ENCODE measurements around the gene ATP6V1C2. TPM values are rescaled to one million over a fixed set of nuclear protein-coding genes. Genes with fewer than 3 reads are reported as not detected.

ATP6V1C2 gene
- total RNA-seq, 4 donors from 2014 or later = 0.47 to 37.1 (median 0.54) TPM; not detected in 1

GRCh38 chr2:10759151-10759714 lies 37.8 kb downstream of the ATP6V1C2 start:
- no peaks in the 10 kb centered on the region for H3K9me3 ChIP-seq
- H3K4me1 ChIP-seq = no peaks in the 10 kb centered on the region
- peak in 1 of 3 donors; percentile 51 for DNase-seq
- peak overlapping the region in 1 of 4 donors; percentile 22 for H3K27ac ChIP-seq
- H3K27me3 ChIP-seq = no peaks in the 10 kb centered on the region
- H3K36me3 ChIP-seq = no peaks in the 10 kb centered on the region
- TF ChIP-seq, protein P1, sequence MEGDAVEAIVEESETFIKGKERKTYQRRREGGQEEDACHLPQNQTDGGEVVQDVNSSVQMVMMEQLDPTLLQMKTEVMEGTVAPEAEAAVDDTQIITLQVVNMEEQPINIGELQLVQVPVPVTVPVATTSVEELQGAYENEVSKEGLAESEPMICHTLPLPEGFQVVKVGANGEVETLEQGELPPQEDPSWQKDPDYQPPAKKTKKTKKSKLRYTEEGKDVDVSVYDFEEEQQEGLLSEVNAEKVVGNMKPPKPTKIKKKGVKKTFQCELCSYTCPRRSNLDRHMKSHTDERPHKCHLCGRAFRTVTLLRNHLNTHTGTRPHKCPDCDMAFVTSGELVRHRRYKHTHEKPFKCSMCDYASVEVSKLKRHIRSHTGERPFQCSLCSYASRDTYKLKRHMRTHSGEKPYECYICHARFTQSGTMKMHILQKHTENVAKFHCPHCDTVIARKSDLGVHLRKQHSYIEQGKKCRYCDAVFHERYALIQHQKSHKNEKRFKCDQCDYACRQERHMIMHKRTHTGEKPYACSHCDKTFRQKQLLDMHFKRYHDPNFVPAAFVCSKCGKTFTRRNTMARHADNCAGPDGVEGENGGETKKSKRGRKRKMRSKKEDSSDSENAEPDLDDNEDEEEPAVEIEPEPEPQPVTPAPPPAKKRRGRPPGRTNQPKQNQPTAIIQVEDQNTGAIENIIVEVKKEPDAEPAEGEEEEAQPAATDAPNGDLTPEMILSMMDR (IDR thresholded peaks at IDR 0.05) = no peak
- TF ChIP-seq POLR2A (IDR thresholded peaks at IDR 0.05) = no peak
- no peak overlapping the region for H3K4me3 ChIP-seq

DNA sequence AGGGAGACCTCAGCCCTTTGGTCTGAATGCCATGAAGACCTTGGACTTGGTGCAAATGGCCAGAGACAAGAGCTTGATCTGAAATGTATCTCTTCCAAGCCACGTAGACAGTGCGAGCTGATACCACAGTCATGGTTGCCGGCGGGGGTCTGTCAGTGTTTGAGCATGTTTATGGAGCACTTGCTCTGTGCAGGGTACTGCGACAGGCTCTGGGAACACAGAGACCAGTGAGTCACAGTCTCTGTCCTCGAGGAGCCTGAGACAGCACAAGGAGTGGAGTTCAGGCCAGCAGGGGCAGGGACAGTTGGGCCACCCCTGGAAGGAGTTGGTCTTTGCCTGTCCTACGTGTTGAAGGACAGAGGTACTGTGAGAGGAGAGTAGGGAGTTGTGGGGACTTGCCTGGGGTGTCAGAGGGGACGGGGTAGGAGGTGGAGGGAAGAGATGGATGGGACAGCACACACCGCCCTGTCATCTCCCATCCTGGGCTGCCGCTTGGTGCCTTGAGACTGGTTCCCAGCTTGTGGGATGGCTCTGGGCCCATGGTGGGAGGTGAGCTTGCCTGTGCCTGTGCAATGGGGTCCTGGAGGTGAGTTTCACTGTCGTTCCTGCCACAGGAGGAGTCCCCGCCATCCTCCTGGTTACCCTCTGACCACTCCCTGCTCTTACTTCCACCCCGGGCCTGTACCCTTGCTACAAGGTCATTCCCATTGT lies 39.5 kb downstream of the ATP6V1C2 start:
- Histone ChIP-seq H3K27me3 (no peaks in the 10 kb centered on the region), H3K9me3 (no peaks in the 10 kb centered on the region), H3K4me1 (no peaks in the 10 kb centered on the region), H3K4me3 (no peak overlapping the region), H3K27ac (no peak overlapping the region), H3K36me3 (no peaks in the 10 kb centered on the region)
- TF ChIP-seq, protein P1 (IDR thresholded peaks at IDR 0.05) = no peak
- no peak for TF ChIP-seq POLR2A (IDR thresholded peaks at IDR 0.05)
- DNase-seq = no peak

DNA sequence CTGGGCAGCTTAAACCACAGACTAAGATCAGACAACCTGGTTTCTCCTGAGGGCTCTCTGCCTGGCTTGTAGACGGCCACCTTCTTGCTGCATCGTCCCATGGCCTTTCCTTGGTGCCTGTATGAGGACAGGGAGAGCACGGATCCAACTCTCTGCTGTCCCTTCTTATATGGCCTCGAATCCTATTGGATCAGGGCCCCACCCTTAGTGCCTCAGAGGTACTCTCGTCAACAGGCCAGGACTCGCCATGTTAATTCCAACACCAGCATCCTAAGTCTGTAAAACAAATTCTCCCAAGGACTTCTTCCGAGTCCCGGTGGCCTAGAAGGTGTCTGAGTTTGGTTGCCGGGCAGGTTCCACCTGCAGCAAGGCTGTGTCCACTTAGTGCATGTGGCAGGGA lies 40.2 kb downstream of the ATP6V1C2 start:
- H3K4me3 ChIP-seq = no peak overlapping the region
- H3K4me1 ChIP-seq = no peaks in the 10 kb centered on the region
- no peaks in the 10 kb centered on the region for H3K27me3 ChIP-seq
- TF ChIP-seq, protein P1 (IDR thresholded peaks at IDR 0.05) = no peak
- no peak for TF ChIP-seq POLR2A (IDR thresholded peaks at IDR 0.05)
- no peaks in the 10 kb centered on the region for H3K36me3 ChIP-seq
- H3K27ac ChIP-seq = no peak overlapping the region
- no peak for DNase-seq
- no peaks in the 10 kb centered on the region for H3K9me3 ChIP-seq

- no peaks in the 10 kb centered on the region for H3K4me1 ChIP-seq
- H3K9me3 ChIP-seq = no peaks in the 10 kb centered on the region
- TF ChIP-seq, protein P1 (IDR thresholded peaks at IDR 0.05) = no peak
- TF ChIP-seq POLR2A (IDR thresholded peaks at IDR 0.05) = no peak
- H3K27ac ChIP-seq = no peak overlapping the region
- no peaks in the 10 kb centered on the region for H3K27me3 ChIP-seq
- no peak for DNase-seq
- H3K4me3 ChIP-seq = no peak overlapping the region
- H3K36me3 ChIP-seq = no peaks in the 10 kb centered on the region
Measured at GRCh38 chr2:10762651-10763460, 41.4 kb downstream of the ATP6V1C2 start.

DNA sequence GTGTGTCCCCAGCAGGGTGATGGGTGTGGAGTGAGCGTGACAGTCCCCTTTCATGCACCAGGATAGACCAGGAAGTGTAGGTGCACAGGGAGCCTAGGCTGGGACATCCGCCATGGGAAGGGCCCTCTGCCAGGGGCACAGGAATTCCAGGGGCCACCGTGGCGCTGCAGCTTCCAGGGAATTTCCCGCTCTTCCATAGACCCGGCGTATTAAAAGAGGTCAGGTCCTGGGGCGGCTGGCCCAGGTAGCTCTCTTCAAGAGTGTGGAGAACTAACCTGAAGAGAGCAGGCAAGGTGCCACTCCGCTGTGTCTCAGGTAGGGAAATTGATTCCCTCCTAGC lies 42.0 kb downstream of the ATP6V1C2 start:
- TF ChIP-seq, protein P1 (IDR thresholded peaks at IDR 0.05) = no peak
- TF ChIP-seq POLR2A (IDR thresholded peaks at IDR 0.05) = no peak

More for the DNA sequence above, 42.0 kb downstream of the ATP6V1C2 start:
- DNase-seq = no peak
- Histone ChIP-seq H3K27me3 (no peaks in the 10 kb centered on the region), H3K27ac (no peak overlapping the region), H3K4me1 (no peaks in the 10 kb centered on the region), H3K9me3 (no peaks in the 10 kb centered on the region), H3K36me3 (no peaks in the 10 kb centered on the region), H3K4me3 (no peak overlapping the region)
